GM15510 (cell line): ENCODE results near the gene ADAMTS4.
A peak's percentile ranks its signal among the peaks of the same experiment; 100 is the strongest.

ENCODE experiments used
- POLR2A ChIP-seq: IDR thresholded peaks from 3 replicates; pipeline ENCODE4 v1.6.1; 2011; ENCODE audit warnings: borderline replicate concordance; ENCODE audit not compliant: insufficient read length; ENCODE audit errors: extremely low read depth

The ADAMTS4 gene

GRCh38 chr1:161198897-161199431, at the start of gene ADAMTS4:
Gene ADAMTS4 (minus strand): TSS chr1:161199054. CDS start chr1:161198627, 427 bp downstream.
- TF ChIP-seq POLR2A: no peak

- TF ChIP-seq POLR2A: no peak
Measured at GRCh38 chr1:161244888-161245287, 46.0 kb upstream of the ADAMTS4 start.

GRCh38 chr1:161242313-161242712, 43.5 kb upstream of the ADAMTS4 start:
- no peak for TF ChIP-seq POLR2A

- TF ChIP-seq POLR2A: no peak
Measured at GRCh38 chr1:161241682-161242081, 42.8 kb upstream of the ADAMTS4 start.

GRCh38 chr1:161238039-161238473, 39.2 kb upstream of the ADAMTS4 start, which contains the start of gene NR1I3:
Gene NR1I3 (minus strand): TSS chr1:161238203. CDS start chr1:161236565, 1,638 bp downstream.
- TF ChIP-seq POLR2A: no peak

- no peak for TF ChIP-seq POLR2A
Measured at GRCh38 chr1:161235957-161236775, 37.3 kb upstream of the ADAMTS4 start.

- TF ChIP-seq POLR2A: no peak
Measured at GRCh38 chr1:161233102-161233501, 34.2 kb upstream of the ADAMTS4 start.

GRCh38 chr1:161230762-161231161, 31.9 kb upstream of the ADAMTS4 start:
- TF ChIP-seq POLR2A: no peak

GRCh38 chr1:161229896-161230295, 31.0 kb upstream of the ADAMTS4 start:
- TF ChIP-seq POLR2A: no peak

- no peak for TF ChIP-seq POLR2A
Measured at GRCh38 chr1:161228032-161228431, 29.2 kb upstream of the ADAMTS4 start.

GRCh38 chr1:161227196-161227871, 28.5 kb upstream of the ADAMTS4 start:
- TF ChIP-seq POLR2A: no peak

GRCh38 chr1:161226759-161227158, 27.9 kb upstream of the ADAMTS4 start:
- TF ChIP-seq POLR2A: no peak

GRCh38 chr1:161226320-161226711, 27.5 kb upstream of the ADAMTS4 start:
- no peak for TF ChIP-seq POLR2A

- TF ChIP-seq POLR2A: peak; percentile 58
Measured at GRCh38 chr1:161225534-161226319, 26.9 kb upstream of the ADAMTS4 start, which contains the start of gene TOMM40L. Gene TOMM40L (plus strand): TSS chr1:161226060. CDS start chr1:161226490, 430 bp downstream.

GRCh38 chr1:161225178-161225533, 26.3 kb upstream of the ADAMTS4 start:
- TF ChIP-seq POLR2A: no peak

GRCh38 chr1:161223805-161224694, 25.2 kb upstream of the ADAMTS4 start:
- TF ChIP-seq POLR2A: no peak
